AG20443 (cell line): ENCODE measurements around the gene CX3CR1.
A peak's percentile ranks its signal among the peaks of the same experiment; 100 is the strongest.

Source experiments
- DNase-seq: peaks from one replicate; pipeline ENCODE4 v3.0.0; 2012; ENCODE audit warnings: low spot score, mixed read lengths

The CX3CR1 gene

GRCh38 chr3:39291903-39292329 lies 12.1 kb upstream of the CX3CR1 start:
- DNase-seq: peak; percentile 81

GRCh38 chr3:39290255-39290654 lies 10.4 kb upstream of the CX3CR1 start:
- no peak for DNase-seq

GRCh38 chr3:39289107-39289506 lies 9.3 kb upstream of the CX3CR1 start:
- no peak for DNase-seq

- DNase-seq: peak; percentile 93
Measured at GRCh38 chr3:39288300-39288808, 8.5 kb upstream of the CX3CR1 start.

- DNase-seq: no peak
Measured at GRCh38 chr3:39287216-39288164, 7.7 kb upstream of the CX3CR1 start.

GRCh38 chr3:39286771-39287170 lies 6.9 kb upstream of the CX3CR1 start:
- DNase-seq: no peak

- DNase-seq: no peak
Measured at GRCh38 chr3:39285332-39285731, 5.5 kb upstream of the CX3CR1 start.

GRCh38 chr3:39284457-39284881 lies 4.6 kb upstream of the CX3CR1 start:
- no peak for DNase-seq

- no peak for DNase-seq
Measured at GRCh38 chr3:39282057-39282456, 2.2 kb upstream of the CX3CR1 start.

GRCh38 chr3:39281533-39281932 lies 1.7 kb upstream of the CX3CR1 start:
- DNase-seq: no peak

GRCh38 chr3:39280571-39280970 lies 735 bp upstream of the CX3CR1 start:
- no peak for DNase-seq

GRCh38 chr3:39278616-39278935 lies 1.3 kb downstream of the CX3CR1 start:
- DNase-seq: peak; percentile 44

GRCh38 chr3:39277893-39278615 lies 1.8 kb downstream of the CX3CR1 start:
- no peak for DNase-seq

GRCh38 chr3:39276746-39277145 lies 3.1 kb downstream of the CX3CR1 start:
- no peak for DNase-seq

GRCh38 chr3:39275963-39276593 lies 3.8 kb downstream of the CX3CR1 start:
- no peak for DNase-seq

- no peak for DNase-seq
Measured at GRCh38 chr3:39275052-39275451, 4.8 kb downstream of the CX3CR1 start.

GRCh38 chr3:39273119-39273518 lies 6.7 kb downstream of the CX3CR1 start:
- no peak for DNase-seq

- no peak for DNase-seq
Measured at GRCh38 chr3:39272191-39272590, 7.6 kb downstream of the CX3CR1 start.

GRCh38 chr3:39271363-39271914 lies 8.4 kb downstream of the CX3CR1 start:
- no peak for DNase-seq

- no peak for DNase-seq
Measured at GRCh38 chr3:39269528-39269927, 10.3 kb downstream of the CX3CR1 start.

GRCh38 chr3:39268549-39268900 lies 11.3 kb downstream of the CX3CR1 start:
- no peak for DNase-seq
